ENCODE results near the gene DQX1. TPM values are rescaled to one million over a fixed set of nuclear protein-coding genes. Genes with fewer than 3 reads are reported as not detected.

DQX1 gene
- total and polyA plus RNA-seq, 8 donors, result 0.13 to 0.54 (median 0.25) TPM

GRCh38 chr2:74551530-74551929 lies 25.5 kb upstream of the DQX1 start:
- Histone ChIP-seq H3K4me3 (no peak overlapping the region), H3K4me1 (peaks cover 13 to 50% of the 10 kb centered on the region in 2 donors), H3K36me3 (peaks cover 0 to 5% of the 10 kb centered on the region in 2 donors), H3K27ac (no peak overlapping the region), H3K9me3 (no peaks in the 10 kb centered on the region), H3K27me3 (no peaks in the 10 kb centered on the region)
- TF ChIP-seq CTCF (IDR thresholded peaks at IDR 0.05), result no peak
- ATAC-seq (no peak), DNase-seq (no peak)
- intact Hi-C loops (cut with DNase I), result no loop called here

GRCh38 chr2:74550231-74550630 lies 24.2 kb upstream of the DQX1 start:
- intact Hi-C loops (cut with DNase I), result no loop called here
- TF ChIP-seq CTCF (IDR thresholded peaks at IDR 0.05), result no peak
- no peak overlapping the region for H3K4me3 ChIP-seq
- no peaks in the 10 kb centered on the region for H3K36me3 ChIP-seq
- H3K27ac ChIP-seq, result no peak overlapping the region
- peaks cover 10 to 37% of the 10 kb centered on the region in 2 donors for H3K4me1 ChIP-seq
- ATAC-seq, result no peak
- no peaks in the 10 kb centered on the region for H3K27me3 ChIP-seq
- no peaks in the 10 kb centered on the region for H3K9me3 ChIP-seq
- DNase-seq, result no peak

DNA sequence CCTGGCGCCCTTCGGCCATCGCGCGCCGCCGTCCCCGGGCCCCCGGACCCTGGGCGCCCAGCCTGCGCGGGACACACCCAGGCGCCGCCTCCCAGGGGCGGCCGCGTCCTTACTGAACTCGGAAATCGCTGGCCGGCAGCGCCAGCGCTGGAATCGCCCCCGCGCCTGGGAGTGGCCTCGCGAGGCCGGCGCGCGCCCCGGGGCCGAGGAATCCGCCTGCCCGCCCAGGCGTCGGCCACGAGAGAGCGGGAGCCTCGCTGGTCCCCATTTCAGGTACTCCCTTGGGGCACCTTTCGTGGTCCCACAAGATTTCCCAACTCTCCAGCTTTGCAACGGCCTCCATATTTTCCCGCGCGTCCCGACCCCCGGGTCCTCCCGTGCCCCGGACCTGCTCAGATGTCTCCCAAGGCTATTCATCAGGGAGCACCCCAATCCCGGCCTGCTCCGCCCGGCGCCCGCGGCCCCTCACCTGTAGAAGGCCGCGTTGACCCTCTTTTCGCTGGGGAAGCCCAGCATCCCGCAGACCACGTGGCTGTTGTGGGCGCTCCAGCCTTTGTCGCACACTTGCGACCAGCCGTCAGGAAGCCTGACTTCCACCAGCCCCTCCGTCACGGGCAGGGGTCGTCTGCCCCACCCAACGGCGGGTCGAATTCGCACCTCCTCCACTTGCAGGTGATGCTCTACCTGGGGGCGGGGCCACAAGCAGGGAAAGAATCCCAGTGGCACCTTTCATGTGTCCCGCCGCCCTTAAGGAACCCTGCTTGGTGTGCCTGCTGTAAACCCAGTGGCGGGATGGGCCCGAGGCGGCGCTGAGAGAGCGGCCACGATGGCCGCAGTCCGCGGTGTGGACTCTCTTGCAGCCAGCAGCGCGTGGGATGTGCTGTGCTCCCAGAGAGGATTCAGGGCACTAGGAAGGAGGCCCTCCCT lies 23.1 kb upstream of the DQX1 start:
- no peaks in the 10 kb centered on the region for H3K27me3 ChIP-seq
- H3K9me3 ChIP-seq, result no peaks in the 10 kb centered on the region
- no peaks in the 10 kb centered on the region for H3K36me3 ChIP-seq
- peak overlapping the region; percentile 59 to 60 for H3K4me3 ChIP-seq
- intact Hi-C loops (cut with DNase I), result no loop called here
- ATAC-seq (peak; percentile 91), DNase-seq (peak in 3 of 4 donors; percentile 72 to 92 (median 74))
- H3K4me1 ChIP-seq, result peaks cover 8 to 34% of the 10 kb centered on the region in 2 donors
- peak overlapping the region; percentile 30 to 50 for H3K27ac ChIP-seq
- TF ChIP-seq CTCF (IDR thresholded peaks at IDR 0.05), result no peak

DNA sequence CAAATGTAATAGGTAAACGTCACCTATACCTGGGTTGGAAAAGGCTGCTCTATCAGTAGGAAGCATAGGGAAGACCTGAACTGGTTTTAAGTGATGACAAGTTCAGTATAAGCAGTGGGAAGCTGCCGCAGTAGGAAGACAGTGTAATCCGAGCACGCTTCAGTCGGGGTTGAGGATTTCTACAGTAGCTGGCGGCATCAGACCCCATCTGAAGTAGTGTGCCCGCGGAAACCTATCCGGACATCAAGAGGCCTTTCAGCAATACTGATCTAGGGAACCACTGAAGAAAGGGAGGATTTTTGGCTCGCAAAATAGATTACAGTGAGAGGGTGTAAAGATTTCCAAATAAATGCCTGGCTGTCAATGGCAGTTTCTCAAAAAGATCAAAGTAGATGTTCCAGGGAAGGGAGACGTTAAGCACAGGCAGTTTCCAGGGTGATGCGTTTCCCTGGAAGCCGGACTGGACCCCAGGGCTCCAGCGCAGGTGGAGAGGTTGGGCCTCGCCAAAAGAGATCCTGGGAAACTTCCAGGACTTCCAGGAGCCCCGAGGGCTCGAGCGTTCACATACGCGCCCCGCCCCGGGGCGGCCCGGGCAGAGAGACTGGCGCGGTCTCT lies 22.4 kb upstream of the DQX1 start:
- intact Hi-C loops (cut with DNase I), result no loop called here
- ATAC-seq (no peak), DNase-seq (peak in 1 of 4 donors; percentile 13)
- TF ChIP-seq CTCF (IDR thresholded peaks at IDR 0.05), result no peak
- H3K9me3 ChIP-seq, result no peaks in the 10 kb centered on the region
- H3K27ac ChIP-seq, result peak overlapping the region; percentile 30 to 50
- peaks cover 5 to 29% of the 10 kb centered on the region in 2 donors for H3K4me1 ChIP-seq
- no peaks in the 10 kb centered on the region for H3K36me3 ChIP-seq
- H3K27me3 ChIP-seq, result no peaks in the 10 kb centered on the region
- H3K4me3 ChIP-seq, result peak overlapping the region; percentile 59 to 60

GRCh38 chr2:74546004-74546403 lies 20.0 kb upstream of the DQX1 start:
- no peak for DNase-seq
- Histone ChIP-seq H3K27me3 (no peaks in the 10 kb centered on the region), H3K4me3 (no peak overlapping the region), H3K27ac (no peak overlapping the region), H3K36me3 (no peaks in the 10 kb centered on the region), H3K9me3 (no peaks in the 10 kb centered on the region), H3K4me1 (peaks cover 0 to 24% of the 10 kb centered on the region in 2 donors)
- ATAC-seq, result no peak
- intact Hi-C loops (cut with DNase I), result no loop called here
- no peak for TF ChIP-seq CTCF (IDR thresholded peaks at IDR 0.05)
